Epithelial cell of proximal tubule (primary cell): ENCODE results near the gene PPP1R16B. TPM values are rescaled to one million over a fixed set of nuclear protein-coding genes. Genes with fewer than 3 reads are reported as not detected.

ENCODE experiments used
- DNase-seq: peaks from one replicate; pipeline ENCODE4 v3.0.0-alpha.2; 2011; ENCODE audit warnings: low read depth
- H3K4me3 ChIP-seq: 2 replicates; pipeline ENCODE4 v1.5.1; 2011; ENCODE audit warnings: low read depth, mild to moderate bottlenecking, low read length
- total RNA-seq: library from RNA; depleted of rRNA; stranded (reverse); fragments of >200 nt; gene quantifications from 2 replicates; pipeline ENCODE4 v1.2.3, GENCODE V29; 2015
- TF ChIP-seq, protein P1 (sequence below): conservative IDR thresholded peaks from 2 replicates; pipeline ENCODE4 v1.5.1; 2012; ENCODE audit warnings: low read depth, mild to moderate bottlenecking, low read length

PPP1R16B gene
- total RNA-seq, 1 donor from 2014 or later = not detected

DNA sequence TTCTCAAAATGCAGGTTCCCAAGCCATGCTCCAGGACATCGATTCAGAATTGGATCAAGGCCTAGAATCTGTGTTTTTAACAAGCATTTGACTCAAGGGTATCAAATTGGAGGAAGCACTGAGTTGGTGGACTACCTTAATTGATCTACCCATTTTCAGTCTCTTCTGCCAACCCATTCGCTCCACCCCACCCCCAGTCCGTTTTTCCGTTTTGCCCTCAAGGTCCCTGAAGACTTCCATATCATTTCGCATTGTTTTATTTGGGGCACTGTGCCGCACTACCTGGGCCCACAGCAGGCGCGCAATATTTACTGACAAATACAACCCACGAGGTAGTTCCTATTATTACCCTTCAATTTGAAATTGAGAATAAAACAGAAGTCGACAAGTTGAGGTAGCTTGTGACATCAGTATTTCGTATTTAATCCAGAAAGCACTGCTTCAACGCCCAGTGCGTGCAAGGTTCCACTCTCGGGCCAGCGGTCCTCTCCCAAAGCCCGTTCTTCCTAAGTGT lies 156.1 kb downstream of the PPP1R16B start:
- TF ChIP-seq, protein P1, sequence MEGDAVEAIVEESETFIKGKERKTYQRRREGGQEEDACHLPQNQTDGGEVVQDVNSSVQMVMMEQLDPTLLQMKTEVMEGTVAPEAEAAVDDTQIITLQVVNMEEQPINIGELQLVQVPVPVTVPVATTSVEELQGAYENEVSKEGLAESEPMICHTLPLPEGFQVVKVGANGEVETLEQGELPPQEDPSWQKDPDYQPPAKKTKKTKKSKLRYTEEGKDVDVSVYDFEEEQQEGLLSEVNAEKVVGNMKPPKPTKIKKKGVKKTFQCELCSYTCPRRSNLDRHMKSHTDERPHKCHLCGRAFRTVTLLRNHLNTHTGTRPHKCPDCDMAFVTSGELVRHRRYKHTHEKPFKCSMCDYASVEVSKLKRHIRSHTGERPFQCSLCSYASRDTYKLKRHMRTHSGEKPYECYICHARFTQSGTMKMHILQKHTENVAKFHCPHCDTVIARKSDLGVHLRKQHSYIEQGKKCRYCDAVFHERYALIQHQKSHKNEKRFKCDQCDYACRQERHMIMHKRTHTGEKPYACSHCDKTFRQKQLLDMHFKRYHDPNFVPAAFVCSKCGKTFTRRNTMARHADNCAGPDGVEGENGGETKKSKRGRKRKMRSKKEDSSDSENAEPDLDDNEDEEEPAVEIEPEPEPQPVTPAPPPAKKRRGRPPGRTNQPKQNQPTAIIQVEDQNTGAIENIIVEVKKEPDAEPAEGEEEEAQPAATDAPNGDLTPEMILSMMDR = no peak
- no peak for DNase-seq
- peak overlapping the region; percentile 99 for H3K4me3 ChIP-seq

GRCh38 chr20:38962044-38962927 lies 156.8 kb downstream of the PPP1R16B start, which contains the start of gene DHX35:
Gene DHX35, plus strand, starts transcription at chr20:38962344. Its CDS starts 24 bp downstream, at chr20:38962368.
- peak; percentile 31 for DNase-seq
- H3K4me3 ChIP-seq = peak within 1 kb of the TSS; percentile 99
- TF ChIP-seq, protein P1 = peak; percentile 51

- no peak for DNase-seq
- H3K4me3 ChIP-seq = peak overlapping the region; percentile 99
- TF ChIP-seq, protein P1 = no peak
These were observed 157.5 kb downstream of the PPP1R16B start for GRCh38 chr20:38962928-38963401.

- no peak for DNase-seq
- TF ChIP-seq, protein P1 = no peak
- H3K4me3 ChIP-seq = no peak overlapping the region
These were observed 158.2 kb downstream of the PPP1R16B start for GRCh38 chr20:38963745-38964144.

GRCh38 chr20:38965264-38965663 lies 159.8 kb downstream of the PPP1R16B start:
- DNase-seq = no peak
- TF ChIP-seq, protein P1 = no peak
- H3K4me3 ChIP-seq = no peak overlapping the region

DNA sequence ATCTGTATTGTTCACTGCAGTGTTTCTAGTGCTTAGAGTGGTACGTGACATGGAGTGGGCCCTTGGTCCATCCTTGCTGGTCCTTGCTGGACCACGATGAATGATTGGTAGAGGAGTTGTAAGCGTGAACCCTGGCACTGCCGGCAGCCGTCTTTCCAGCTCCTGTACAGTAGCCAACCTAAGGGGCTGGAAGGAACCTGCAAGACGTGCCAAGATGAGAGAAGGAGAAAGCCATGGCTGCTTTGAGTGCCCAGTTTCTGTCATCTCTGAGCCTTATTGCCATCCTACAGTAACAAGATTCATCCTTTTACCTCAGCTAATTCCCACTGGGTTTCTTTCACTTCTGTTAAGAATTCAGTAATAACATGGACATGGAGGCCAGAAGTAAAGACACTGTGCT lies 162.6 kb downstream of the PPP1R16B start:
- H3K4me3 ChIP-seq = no peak overlapping the region
- no peak for DNase-seq
- TF ChIP-seq, protein P1 = no peak
